ENCODE data around the gene OR11H7. TPM values are rescaled to one million over a fixed set of nuclear protein-coding genes. Genes with fewer than 3 reads are reported as not detected.
"Not testable (repeated sequence)": the region's sequence is repeated elsewhere in the genome, so short reads cannot be mapped to it uniquely, and the experiment has no call there.

The OR11H7 gene
- total and polyA plus RNA-seq, 7 experiments from 2014 or later: not detected

DNA sequence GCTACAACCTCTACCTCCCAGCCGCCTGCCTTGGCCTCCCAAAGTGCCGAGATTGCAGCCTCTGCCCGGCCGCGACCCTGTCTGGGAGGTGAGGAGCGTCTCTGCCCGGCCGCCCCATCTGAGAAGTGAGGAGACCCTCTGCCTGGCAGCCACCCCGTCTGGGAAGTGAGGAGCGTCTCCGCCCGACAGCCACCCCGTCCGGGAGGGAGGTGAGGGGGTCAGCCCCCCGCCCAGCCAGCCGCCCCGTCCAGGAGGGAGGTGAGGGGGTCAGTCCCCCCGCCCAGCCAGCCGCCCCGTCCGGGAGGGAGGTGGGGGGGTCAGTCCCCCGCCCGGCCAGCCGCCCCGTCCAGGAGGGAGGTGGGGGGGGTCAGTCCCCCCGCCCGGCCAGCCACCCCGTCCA is 16.4 kb upstream of the OR11H7 start:
- H3K9me3 ChIP-seq (ENCODE audit: control insufficient read depth in 2 of 3, low read length in 3 of 3); POLR2A ChIA-PET; ATAC-seq; H3K27ac Mint-ChIP-seq; H3K4me3 ChIP-seq (ENCODE audit: low read length); H3K4me3 Mint-ChIP-seq; H3K4me1 Mint-ChIP-seq; H3K27ac ChIP-seq (ENCODE audit: low read depth, low read length); CTCF ChIA-PET; DNase-seq; H3K27me3 ChIP-seq (ENCODE audit: control insufficient read depth in 2 of 2, insufficient read depth in 2 of 2, low read length in 2 of 2); H3K4me1 ChIP-seq (ENCODE audit: control insufficient read depth in 2 of 2, insufficient read depth in 2 of 2, low read length in 2 of 2); H3K36me3 ChIP-seq (ENCODE audit: control insufficient read depth in 2 of 3, insufficient read depth in 3 of 3, low read length in 3 of 3); intact Hi-C loops (cut with micrococcal nuclease); H3K9me3 Mint-ChIP-seq; H3K36me3 Mint-ChIP-seq: not testable (repeated sequence)
- peaks cover 0 to 24% (median 10%) of the 10 kb centered on the region in 5 donors for H3K27me3 Mint-ChIP-seq

DNA sequence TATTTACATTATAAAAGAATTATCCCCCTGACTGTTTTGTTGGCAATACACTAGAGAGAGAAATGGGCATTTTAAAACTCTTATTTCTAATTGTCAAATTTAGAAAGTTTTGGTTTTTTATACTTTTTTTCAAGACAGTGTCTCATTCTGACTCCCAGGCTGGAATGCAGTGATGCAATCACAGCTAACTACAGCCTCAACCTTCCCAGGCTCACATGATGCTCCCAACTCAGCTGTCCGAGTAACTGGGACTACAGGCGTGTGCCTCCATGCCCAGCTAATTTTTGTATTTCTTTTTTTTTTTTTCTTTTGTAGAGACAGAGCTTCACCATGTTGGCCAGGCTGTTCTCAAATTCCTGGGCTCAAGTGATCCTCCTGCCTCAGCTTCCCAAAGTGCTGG is 13.6 kb upstream of the OR11H7 start:
- ChIA-PET CTCF (no interaction called here), POLR2A (no interaction called here)
- H3K27ac Mint-ChIP-seq: no peak overlapping the region
- H3K27me3 Mint-ChIP-seq: peaks cover 0 to 14% (median 5%) of the 10 kb centered on the region in 5 donors
- no peak overlapping the region for H3K4me3 Mint-ChIP-seq
- Histone ChIP-seq H3K27me3 (ENCODE audit: control insufficient read depth in 2 of 2, insufficient read depth in 2 of 2, low read length in 2 of 2) (no peaks in the 10 kb centered on the region), H3K36me3 (ENCODE audit: control insufficient read depth in 2 of 3, insufficient read depth in 3 of 3, low read length in 3 of 3) (no peaks in the 10 kb centered on the region), H3K27ac (ENCODE audit: low read depth, low read length) (no peak overlapping the region), H3K4me3 (ENCODE audit: low read length) (no peak overlapping the region), H3K9me3 (ENCODE audit: control insufficient read depth in 2 of 3, low read length in 3 of 3) (no peaks in the 10 kb centered on the region), H3K4me1 (ENCODE audit: control insufficient read depth in 2 of 2, insufficient read depth in 2 of 2, low read length in 2 of 2) (no peaks in the 10 kb centered on the region)
- intact Hi-C loops (cut with micrococcal nuclease): no loop called here
- H3K9me3 Mint-ChIP-seq: peaks cover 0 to 3% (median 0%) of the 10 kb centered on the region in 11 donors
- H3K4me1 Mint-ChIP-seq: no peaks in the 10 kb centered on the region
- no peaks in the 10 kb centered on the region for H3K36me3 Mint-ChIP-seq
- no peak for ATAC-seq
- no peak for DNase-seq

DNA sequence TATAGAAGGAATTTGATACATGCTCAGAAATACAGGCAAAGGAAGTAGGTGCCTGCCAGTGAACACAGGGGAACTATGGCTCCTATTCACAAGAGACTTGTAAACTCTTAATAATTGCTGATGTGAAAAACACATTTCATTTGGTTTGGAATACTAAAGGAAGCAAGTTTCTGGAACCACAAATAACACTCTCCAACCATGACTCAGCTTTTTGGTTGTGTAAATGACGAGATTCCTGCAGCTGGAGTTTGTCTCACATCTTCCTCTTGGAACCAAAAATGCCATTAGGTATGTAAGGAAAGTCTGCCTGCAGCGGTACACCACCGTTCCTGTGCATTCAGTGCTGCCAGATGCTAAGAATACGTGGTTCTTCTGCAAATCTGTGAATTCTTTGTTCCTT is 9.7 kb upstream of the OR11H7 start:
- intact Hi-C loops (cut with micrococcal nuclease): no loop called here
- Mint-ChIP-seq H3K36me3 (no peaks in the 10 kb centered on the region), H3K4me3 (no peak overlapping the region), H3K27ac (no peak overlapping the region), H3K4me1 (no peaks in the 10 kb centered on the region), H3K9me3 (no peaks in the 10 kb centered on the region), H3K27me3 (peaks cover 0 to 29% (median 8%) of the 10 kb centered on the region in 5 donors)
- H3K4me3 ChIP-seq (ENCODE audit: low read length): no peak overlapping the region
- ChIA-PET CTCF (no interaction called here), POLR2A (no interaction called here)
- DNase-seq (no peak), ATAC-seq (no peak)
- H3K36me3 ChIP-seq (ENCODE audit: control insufficient read depth in 2 of 3, insufficient read depth in 3 of 3, low read length in 3 of 3): no peaks in the 10 kb centered on the region
- no peaks in the 10 kb centered on the region for H3K9me3 ChIP-seq (ENCODE audit: control insufficient read depth in 2 of 3, low read length in 3 of 3)
- no peaks in the 10 kb centered on the region for H3K4me1 ChIP-seq (ENCODE audit: control insufficient read depth in 2 of 2, insufficient read depth in 2 of 2, low read length in 2 of 2)
- H3K27me3 ChIP-seq (ENCODE audit: control insufficient read depth in 2 of 2, insufficient read depth in 2 of 2, low read length in 2 of 2): no peaks in the 10 kb centered on the region
- no peak overlapping the region for H3K27ac ChIP-seq (ENCODE audit: low read depth, low read length)

DNA sequence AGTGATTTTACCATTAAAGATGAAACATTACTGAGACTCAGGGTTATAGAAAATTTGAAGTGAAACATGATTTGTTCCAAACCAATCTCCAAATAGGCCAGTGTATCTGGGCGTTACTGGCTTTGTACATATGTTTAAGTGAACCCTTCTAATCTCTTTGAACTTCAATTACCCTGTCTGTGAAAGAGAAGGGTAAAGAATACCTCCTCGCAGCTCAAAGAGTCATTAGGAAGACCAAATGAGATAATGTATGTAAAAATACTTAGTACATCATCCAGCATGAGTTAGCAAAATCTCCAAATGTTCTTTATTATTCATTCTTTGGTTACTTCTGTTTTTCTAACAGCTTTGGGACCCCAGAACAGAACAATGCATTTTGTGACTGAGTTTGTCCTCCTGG is 5.4 kb upstream of the OR11H7 start, which contains the start of gene OR11H6:
TSS of gene OR11H6 (plus strand) at position 301 of the 400 bp plus-strand sequence. CDS start at position 301, 0 bp downstream.
- Histone ChIP-seq H3K36me3 (ENCODE audit: control insufficient read depth in 2 of 3, insufficient read depth in 3 of 3, low read length in 3 of 3) (no peaks in the 10 kb centered on the region), H3K9me3 (ENCODE audit: control insufficient read depth in 2 of 3, low read length in 3 of 3) (no peaks in the 10 kb centered on the region), H3K27me3 (ENCODE audit: control insufficient read depth in 2 of 2, insufficient read depth in 2 of 2, low read length in 2 of 2) (no peaks in the 10 kb centered on the region), H3K4me3 (ENCODE audit: low read length) (no peak within 1 kb of the TSS), H3K4me1 (ENCODE audit: control insufficient read depth in 2 of 2, insufficient read depth in 2 of 2, low read length in 2 of 2) (no peaks in the 10 kb centered on the region), H3K27ac (ENCODE audit: low read depth, low read length) (no peak within 1 kb of the TSS)
- H3K4me1 Mint-ChIP-seq: no peaks in the 10 kb centered on the region
- ChIA-PET POLR2A (no interaction called here), CTCF (no interaction called here)
- H3K4me3 Mint-ChIP-seq: no peak within 1 kb of the TSS
- H3K36me3 Mint-ChIP-seq: peaks cover 0 to 4% (median 0%) of the 10 kb centered on the region in 5 donors
- intact Hi-C loops (cut with micrococcal nuclease): no loop called here
- H3K27me3 Mint-ChIP-seq: peaks cover 0 to 39% (median 11%) of the 10 kb centered on the region in 5 donors
- DNase-seq: no peak
- peaks cover 0 to 15% (median 3%) of the 10 kb centered on the region in 11 donors for H3K9me3 Mint-ChIP-seq
- no peak for ATAC-seq
- no peak within 1 kb of the TSS for H3K27ac Mint-ChIP-seq

DNA sequence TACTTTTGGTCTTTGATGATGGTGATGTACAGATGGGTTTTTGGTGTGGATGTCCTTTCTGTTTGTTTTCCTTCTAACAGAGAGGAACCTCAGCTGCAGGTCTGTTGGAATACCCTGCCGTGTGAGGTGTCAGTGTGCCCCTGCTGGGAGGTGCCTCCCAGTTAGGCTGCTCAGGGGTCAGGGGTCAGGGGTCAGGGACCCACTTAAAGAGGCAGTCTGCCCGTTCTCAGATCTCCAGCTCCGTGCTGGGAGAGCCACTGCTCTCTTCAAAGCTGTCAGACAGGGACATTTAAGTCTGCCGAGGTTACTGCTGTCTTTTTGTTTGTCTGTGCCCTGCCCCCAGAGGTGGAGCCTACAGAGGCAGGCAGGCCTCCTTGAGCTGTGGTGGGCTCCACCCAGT is 6.6 kb downstream of the OR11H7 start:
- H3K27me3 Mint-ChIP-seq; H3K36me3 ChIP-seq (ENCODE audit: control insufficient read depth in 2 of 3, insufficient read depth in 3 of 3, low read length in 3 of 3); H3K36me3 Mint-ChIP-seq; H3K27ac ChIP-seq (ENCODE audit: low read depth, low read length); CTCF ChIA-PET; DNase-seq; H3K4me3 Mint-ChIP-seq; ATAC-seq; H3K9me3 ChIP-seq (ENCODE audit: control insufficient read depth in 2 of 3, low read length in 3 of 3); H3K27ac Mint-ChIP-seq; H3K4me3 ChIP-seq (ENCODE audit: low read length); H3K27me3 ChIP-seq (ENCODE audit: control insufficient read depth in 2 of 2, insufficient read depth in 2 of 2, low read length in 2 of 2); H3K4me1 Mint-ChIP-seq; H3K4me1 ChIP-seq (ENCODE audit: control insufficient read depth in 2 of 2, insufficient read depth in 2 of 2, low read length in 2 of 2); POLR2A ChIA-PET; intact Hi-C loops (cut with micrococcal nuclease): not testable (repeated sequence)
- peaks cover 0 to 11% (median 3%) of the 10 kb centered on the region in 11 donors for H3K9me3 Mint-ChIP-seq

DNA sequence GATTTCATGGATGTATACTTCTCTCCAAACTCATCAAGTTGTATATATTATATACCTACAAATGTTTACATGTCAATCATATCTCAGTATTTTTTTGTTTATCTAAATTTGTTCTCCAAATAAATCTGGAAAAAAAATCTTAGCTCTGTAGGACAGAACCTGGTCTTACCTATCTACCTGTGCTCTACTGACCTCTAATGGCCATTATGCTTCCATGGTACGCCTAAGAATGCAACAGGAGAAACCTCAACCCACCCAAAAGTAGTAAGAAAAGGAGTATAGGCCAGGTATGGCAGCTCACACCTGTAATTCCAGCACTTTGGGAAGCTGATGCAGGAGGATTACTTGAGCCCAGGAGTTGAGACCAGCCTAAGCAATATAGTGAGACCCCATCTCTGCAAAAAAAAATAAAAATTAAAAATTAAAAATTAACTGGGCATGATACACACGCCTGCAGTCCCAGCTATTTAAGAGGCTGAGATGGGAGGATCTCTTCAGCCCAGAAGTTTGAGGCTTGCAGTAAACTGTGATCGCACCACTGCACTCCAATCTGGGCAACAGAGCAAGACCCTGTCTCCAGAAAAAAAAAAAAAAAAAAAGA is 19.0 kb downstream of the OR11H7 start:
- Histone ChIP-seq H3K9me3 (ENCODE audit: control insufficient read depth in 2 of 3, low read length in 3 of 3) (no peaks in the 10 kb centered on the region), H3K27me3 (ENCODE audit: control insufficient read depth in 2 of 2, insufficient read depth in 2 of 2, low read length in 2 of 2) (no peaks in the 10 kb centered on the region), H3K4me1 (ENCODE audit: control insufficient read depth in 2 of 2, insufficient read depth in 2 of 2, low read length in 2 of 2) (no peaks in the 10 kb centered on the region), H3K27ac (ENCODE audit: low read depth, low read length) (no peak overlapping the region), H3K36me3 (ENCODE audit: control insufficient read depth in 2 of 3, insufficient read depth in 3 of 3, low read length in 3 of 3) (no peaks in the 10 kb centered on the region), H3K4me3 (ENCODE audit: low read length) (no peak overlapping the region)
- H3K27ac Mint-ChIP-seq: no peak overlapping the region
- ChIA-PET POLR2A (no interaction called here), CTCF (no interaction called here)
- intact Hi-C loops (cut with micrococcal nuclease): no loop called here
- no peak for ATAC-seq
- H3K4me1 Mint-ChIP-seq: no peaks in the 10 kb centered on the region
- no peaks in the 10 kb centered on the region for H3K27me3 Mint-ChIP-seq
- no peak overlapping the region for H3K4me3 Mint-ChIP-seq
- peaks cover 0 to 12% (median 7%) of the 10 kb centered on the region in 5 donors for H3K36me3 Mint-ChIP-seq
- peaks cover 5 to 22% (median 9%) of the 10 kb centered on the region in 11 donors for H3K9me3 Mint-ChIP-seq
- peak in 1 of 9 donors; percentile 5 for DNase-seq

DNA sequence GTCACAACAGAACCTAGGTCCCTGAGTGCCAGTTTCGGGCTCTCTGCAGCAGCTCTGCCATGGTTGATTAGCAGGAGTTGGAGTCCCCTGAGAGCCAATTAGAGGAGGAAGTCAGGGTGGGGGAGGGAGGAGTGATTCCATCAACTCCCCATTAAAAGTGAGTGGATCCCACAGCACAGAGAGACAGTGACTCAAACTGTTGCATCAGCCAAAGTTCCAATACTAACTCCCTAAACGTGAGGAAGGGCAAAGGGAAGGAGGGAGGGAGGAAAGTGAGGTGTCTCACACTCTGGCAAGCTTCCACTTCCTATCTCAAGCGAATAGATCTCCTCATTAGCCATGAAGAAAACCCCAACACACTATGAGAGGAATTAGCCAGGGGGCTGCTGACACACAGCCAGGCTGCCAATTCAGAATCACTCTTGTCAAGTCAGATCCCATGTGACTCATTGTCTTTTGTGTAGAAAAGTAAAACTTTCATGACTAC is 33.9 kb downstream of the OR11H7 start:
- ATAC-seq (no peak), DNase-seq (no peak)
- Histone ChIP-seq H3K27me3 (ENCODE audit: control insufficient read depth in 2 of 2, insufficient read depth in 2 of 2, low read length in 2 of 2) (no peaks in the 10 kb centered on the region), H3K4me1 (ENCODE audit: control insufficient read depth in 2 of 2, insufficient read depth in 2 of 2, low read length in 2 of 2) (no peaks in the 10 kb centered on the region), H3K27ac (ENCODE audit: low read depth, low read length) (no peak overlapping the region), H3K9me3 (ENCODE audit: control insufficient read depth in 2 of 3, low read length in 3 of 3) (no peaks in the 10 kb centered on the region), H3K4me3 (ENCODE audit: low read length) (no peak overlapping the region), H3K36me3 (ENCODE audit: control insufficient read depth in 2 of 3, insufficient read depth in 3 of 3, low read length in 3 of 3) (no peaks in the 10 kb centered on the region)
- ChIA-PET CTCF (no interaction called here), POLR2A (no interaction called here)
- Mint-ChIP-seq H3K36me3 (peaks cover 0 to 34% (median 26%) of the 10 kb centered on the region in 5 donors), H3K4me1 (no peaks in the 10 kb centered on the region), H3K27me3 (no peaks in the 10 kb centered on the region), H3K27ac (no peak overlapping the region), H3K9me3 (peaks cover 0 to 1% (median 0%) of the 10 kb centered on the region in 11 donors), H3K4me3 (no peak overlapping the region)
- intact Hi-C loops (cut with micrococcal nuclease): no loop called here

All from naive thymus-derived CD4-positive, alpha-beta T cell (primary cell).